KMS-11 (cell line): ENCODE results near the gene CALR.
A peak's percentile ranks its signal among the peaks of the same experiment; 100 is the strongest.

ENCODE experiments used
- H2AFZ ChIP-seq: fragments of 200-600 bp; sonication (generic); 2 replicates; pipeline ENCODE4 v1.6.1; 2016; ENCODE audit warnings: antibody characterized with exemption, mixed run types, low read depth
- H3K27ac ChIP-seq: fragments of 200-600 bp; sonication (generic); 2 replicates; pipeline ENCODE4 v1.6.1; 2016; ENCODE audit warnings: mild to moderate bottlenecking, mixed run types
- H3K27me3 ChIP-seq: fragments of 200-600 bp; sonication (generic); 2 replicates; pipeline ENCODE4 v1.6.1; 2017; ENCODE audit warnings: mild to moderate bottlenecking, low read depth, mixed run types, moderate library complexity; ENCODE audit not compliant: insufficient read depth
- H3K36me3 ChIP-seq: fragments of 200-600 bp; sonication (generic); 2 replicates; pipeline ENCODE4 v1.6.1; 2017; ENCODE audit warnings: mild to moderate bottlenecking, mixed run types; ENCODE audit not compliant: insufficient read depth
- H3K4me1 ChIP-seq: fragments of 200-600 bp; sonication (generic); 2 replicates; pipeline ENCODE4 v1.6.1; 2016; ENCODE audit warnings: mild to moderate bottlenecking, low read depth, mixed run types; ENCODE audit not compliant: poor library complexity, severe bottlenecking
- H3K4me2 ChIP-seq: fragments of 200-600 bp; sonication (generic); 2 replicates; pipeline ENCODE4 v1.7.0; 2016; ENCODE audit warnings: mild to moderate bottlenecking, mixed run types
- H3K4me3 ChIP-seq: fragments of 200-600 bp; sonication (generic); IDR thresholded peaks from 2 replicates; pipeline ENCODE4 v1.6.1; 2017; ENCODE audit warnings: low read depth, low read length, mixed read lengths; ENCODE audit not compliant: insufficient read depth
- H3K79me2 ChIP-seq: fragments of 200-600 bp; sonication (generic); 2 replicates; pipeline ENCODE4 v1.6.1; 2016; ENCODE audit warnings: low read depth, mixed run types; ENCODE audit not compliant: insufficient read depth
- H3K9ac ChIP-seq: fragments of 200-600 bp; sonication (generic); 2 replicates; pipeline ENCODE4 v1.6.1; 2016; ENCODE audit warnings: mild to moderate bottlenecking, mixed run types
- H4K20me1 ChIP-seq: fragments of 200-600 bp; sonication (generic); 2 replicates; pipeline ENCODE4 v1.6.1; 2016; ENCODE audit warnings: mild to moderate bottlenecking, mixed run types; ENCODE audit not compliant: insufficient read depth
- CTCF ChIP-seq: fragments of 200-600 bp; sonication (generic); conservative IDR thresholded peaks from 2 replicates; pipeline ENCODE4 v1.6.1; 2017; ENCODE audit warnings: low read depth, mild to moderate bottlenecking, antibody characterized with exemption, low read length, moderate library complexity, mixed read lengths

Gene CALR

DNA sequence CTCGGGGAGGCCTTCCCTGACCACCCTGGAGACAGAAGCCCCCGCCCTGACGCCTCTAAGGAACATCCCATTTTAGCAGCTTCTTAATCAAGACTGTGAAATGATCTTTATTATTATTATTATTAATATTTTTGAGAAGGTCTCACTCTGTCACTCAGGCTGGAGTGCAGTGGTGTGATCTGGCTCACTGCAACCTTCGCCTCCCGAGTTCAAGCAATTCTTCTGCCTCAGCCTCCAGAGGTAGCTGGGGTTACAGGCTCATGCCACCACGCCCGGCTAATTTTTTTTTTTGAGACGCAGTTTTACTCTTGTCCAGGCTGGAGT lies 27.4 kb downstream of the CALR start:
- peak overlapping the region; percentile 52; the same call in 1 of the 2 replicates for H3K9ac ChIP-seq

DNA sequence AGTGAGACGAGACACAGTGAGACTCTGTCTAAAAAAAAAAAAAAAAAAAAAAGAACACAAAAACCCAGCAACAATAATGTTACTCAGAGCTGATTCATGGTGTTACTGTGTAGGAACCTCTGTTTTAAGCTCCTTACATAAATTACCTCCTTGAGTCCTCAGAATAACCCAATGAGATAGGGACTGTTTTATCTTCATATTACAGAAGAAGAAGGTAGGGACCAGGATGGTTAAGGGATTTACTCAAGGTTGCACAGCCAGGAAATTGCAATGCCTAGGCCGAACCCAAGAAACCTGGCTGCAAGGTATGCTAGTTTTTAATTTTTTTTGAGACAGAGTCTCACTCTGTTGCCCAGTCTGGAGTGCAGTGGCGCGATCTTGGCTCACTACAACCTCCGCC lies 29.5 kb downstream of the CALR start:
- Histone ChIP-seq H3K79me2 (no peaks in the 10 kb centered on the region), H3K4me1 (peaks cover 4% of the 10 kb centered on the region), H3K27me3 (peaks cover 2% of the 10 kb centered on the region; the same call in 1 of the 2 replicates), H3K9ac (no peak overlapping the region), H2AFZ (no peak overlapping the region), H3K36me3 (no peaks in the 10 kb centered on the region), H3K4me3 (no peak overlapping the region), H3K4me2 (no peak overlapping the region), H3K27ac (no peak overlapping the region), H4K20me1 (no peaks in the 10 kb centered on the region)
- no peak for TF ChIP-seq CTCF

More for the DNA sequence above, 27.4 kb downstream of the CALR start:
- H3K4me2 ChIP-seq = peak overlapping the region; percentile 86
- H4K20me1 ChIP-seq = no peaks in the 10 kb centered on the region
- peak overlapping the region; percentile 99 for H2AFZ ChIP-seq
- peaks cover 4% of the 10 kb centered on the region for H3K4me1 ChIP-seq
- TF ChIP-seq CTCF = no peak
- H3K4me3 ChIP-seq = no peak overlapping the region
- H3K27me3 ChIP-seq = peaks cover 10% of the 10 kb centered on the region; the same call in 1 of the 2 replicates
- H3K79me2 ChIP-seq = no peaks in the 10 kb centered on the region
- no peaks in the 10 kb centered on the region for H3K36me3 ChIP-seq
- H3K27ac ChIP-seq = no peak overlapping the region

GRCh38 chr19:12969292-12969988 lies 31.0 kb downstream of the CALR start, which contains the start of gene DAND5:
DAND5 (plus strand) TSS chr19:12969576; CDS start chr19:12969661, 85 bp downstream.
- Histone ChIP-seq H3K36me3 (no peaks in the 10 kb centered on the region), H3K4me3 (no peak within 1 kb of the TSS), H3K79me2 (no peaks in the 10 kb centered on the region), H3K9ac (no peak within 1 kb of the TSS), H3K4me1 (peaks cover 11% of the 10 kb centered on the region), H3K27ac (no peak within 1 kb of the TSS), H2AFZ (no peak within 1 kb of the TSS), H3K27me3 (no peaks in the 10 kb centered on the region), H4K20me1 (no peaks in the 10 kb centered on the region), H3K4me2 (no peak within 1 kb of the TSS)
- TF ChIP-seq CTCF = no peak

DNA sequence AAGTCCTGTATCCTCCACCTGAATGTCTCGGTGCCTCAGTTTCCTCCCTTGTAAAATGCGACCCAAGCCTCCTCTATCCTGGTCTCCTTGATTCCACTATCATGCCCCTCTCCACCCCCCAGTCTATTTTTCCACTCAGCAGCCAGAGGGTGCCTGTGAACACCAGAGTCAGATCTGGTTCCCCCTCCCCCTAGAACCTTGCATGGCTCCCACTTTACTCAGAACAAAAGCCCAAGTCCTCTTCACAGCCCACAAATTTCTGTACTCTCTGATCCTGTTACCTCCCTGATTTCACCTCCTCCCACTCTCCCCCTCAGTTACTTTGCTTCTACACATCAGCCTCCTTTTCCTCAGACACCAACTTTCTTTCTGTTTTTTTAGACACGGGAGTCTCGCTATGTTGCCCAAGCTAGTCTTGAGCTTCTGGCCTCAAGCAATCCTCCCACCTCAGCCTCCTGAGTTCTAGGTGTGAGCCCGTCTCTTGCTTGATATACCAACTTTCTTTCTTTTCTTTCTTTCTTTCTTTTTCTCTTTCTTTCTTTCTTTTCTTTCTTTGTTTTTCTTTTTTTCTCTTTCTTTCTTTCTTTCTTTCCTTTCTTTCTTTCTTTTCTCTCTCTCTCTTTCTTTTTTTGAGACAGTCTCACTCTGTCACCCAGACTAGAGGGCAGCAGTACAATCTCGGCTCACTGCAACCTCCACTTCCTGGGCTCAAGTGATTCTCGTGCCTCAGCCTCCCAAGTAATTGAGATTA lies 31.8 kb downstream of the CALR start:
- H3K4me1 ChIP-seq = peaks cover 18% of the 10 kb centered on the region
- no peak overlapping the region for H2AFZ ChIP-seq
- no peaks in the 10 kb centered on the region for H3K79me2 ChIP-seq
- H3K27me3 ChIP-seq = no peaks in the 10 kb centered on the region
- H3K4me3 ChIP-seq = no peak overlapping the region
- H3K27ac ChIP-seq = no peak overlapping the region
- no peak overlapping the region for H3K9ac ChIP-seq
- no peaks in the 10 kb centered on the region for H3K36me3 ChIP-seq
- H4K20me1 ChIP-seq = no peaks in the 10 kb centered on the region
- H3K4me2 ChIP-seq = no peak overlapping the region
- no peak for TF ChIP-seq CTCF
